Kidney epithelial cell (primary cell): Measurements from ENCODE around the gene PLOD3. TPM values are rescaled to one million over a fixed set of nuclear protein-coding genes. Genes with fewer than 3 reads are reported as not detected.
"Not testable (repeated sequence)": the region's sequence is repeated elsewhere in the genome, so short reads cannot be mapped to it uniquely, and the experiment has no call there.

ENCODE experiments used
- DNase-seq: peaks from one replicate; pipeline ENCODE4 v3.0.0-alpha.2; 2010; ENCODE audit warnings: low read depth
- H3K27me3 ChIP-seq: 2 replicates; pipeline ENCODE4 v1.6.0; 2011; ENCODE audit warnings: low read length; ENCODE audit not compliant: control insufficient read depth, insufficient read depth
- H3K36me3 ChIP-seq: 2 replicates; pipeline ENCODE4 v1.5.1; 2011; ENCODE audit warnings: low read length; ENCODE audit not compliant: control insufficient read depth, insufficient read depth
- H3K4me3 ChIP-seq: 2 replicates; pipeline ENCODE4 v1.5.1; 2011; ENCODE audit warnings: low read depth, mild to moderate bottlenecking, control low read depth, low read length
- CTCF ChIP-seq: IDR thresholded peaks from 2 replicates; pipeline ENCODE4 v1.5.1; 2011; ENCODE audit warnings: mild to moderate bottlenecking, moderate library complexity, low read length, control low read depth, inconsistent platforms; ENCODE audit not compliant: insufficient read depth, poor library complexity, severe bottlenecking
- total RNA-seq: library from RNA; depleted of rRNA; stranded (reverse); fragments of >200 nt; gene quantifications from 2 replicates; pipeline ENCODE4 v1.2.3, GENCODE V29; 2015

The PLOD3 gene
- 95.6 and 102 TPM in 2 replicates for total RNA-seq

GRCh38 chr7:101217388-101218235 lies at the start of gene PLOD3, which contains the start of gene ZNHIT1:
Gene PLOD3 (minus strand): TSS chr7:101217581. CDS start chr7:101217274, 307 bp downstream.
Gene ZNHIT1 (plus strand): TSS chr7:101218165. CDS start chr7:101218196, 31 bp downstream.
- Histone ChIP-seq H3K4me3 (peak within 1 kb of the TSS; percentile 63), H3K36me3 (peaks cover 1% of the 10 kb centered on the region), H3K27me3 (no peaks in the 10 kb centered on the region)
- DNase-seq = peak; percentile 88
- TF ChIP-seq CTCF = no peak

GRCh38 chr7:101265622-101266516 lies 48.5 kb upstream of the PLOD3 start:
- H3K27me3 ChIP-seq = no peaks in the 10 kb centered on the region
- TF ChIP-seq CTCF = no peak

GRCh38 chr7:101264102-101264706 lies 46.8 kb upstream of the PLOD3 start:
- not testable (repeated sequence) for H3K4me3 ChIP-seq, H3K27me3 ChIP-seq, H3K36me3 ChIP-seq, DNase-seq

More at GRCh38 chr7:101265622-101266516, 48.5 kb upstream of the PLOD3 start:
- DNase-seq = no peak
- Histone ChIP-seq H3K4me3 (no peak overlapping the region), H3K36me3 (no peaks in the 10 kb centered on the region)

- Histone ChIP-seq H3K27me3 (no peaks in the 10 kb centered on the region), H3K36me3 (no peaks in the 10 kb centered on the region), H3K4me3 (no peak overlapping the region)
- TF ChIP-seq CTCF = no peak
- DNase-seq = no peak
Measured at GRCh38 chr7:101258243-101258731, 40.9 kb upstream of the PLOD3 start.

GRCh38 chr7:101255796-101256195 lies 38.4 kb upstream of the PLOD3 start:
- Histone ChIP-seq H3K36me3 (no peaks in the 10 kb centered on the region), H3K4me3 (no peak overlapping the region), H3K27me3 (no peaks in the 10 kb centered on the region)
- no peak for DNase-seq
- no peak for TF ChIP-seq CTCF

- H3K36me3 ChIP-seq, H3K27me3 ChIP-seq, DNase-seq, H3K4me3 ChIP-seq: not testable (repeated sequence)
Measured at GRCh38 chr7:101253199-101253598, 35.8 kb upstream of the PLOD3 start.
